CD4-positive, alpha-beta T cell (primary cell): ENCODE measurements around the gene DSCAML1. TPM values are rescaled to one million over a fixed set of nuclear protein-coding genes. Genes with fewer than 3 reads are reported as not detected.

Source experiments
- ATAC-seq: fragments of 200-7000 bp; cut with Tn5 transposase; one replicate; pipeline ENCODE4 v1.10.0; 2022; ENCODE audit warnings: mild to moderate bottlenecking; ENCODE audit not compliant: poor library complexity
- CTCF ChIA-PET: fragments of 350-600 bp; sonication (Branson Sonifier 250); formaldehyde crosslinking; loops from one replicate; lab custom pipeline; 2021; ENCODE audit warnings: antibody characterized with exemption, inconsistent platforms; lab: Charles Lee
- POLR2A ChIA-PET: fragments of 350-600 bp; sonication (Branson Sonifier 250); formaldehyde crosslinking; loops from one replicate; lab custom pipeline; 2021; ENCODE audit warnings: antibody characterized with exemption, inconsistent platforms; lab: Charles Lee
- DNase-seq, 14 experiments: peaks; one replicate each; pipeline ENCODE4 v3.0.0-alpha.2; 2013 to 2020; ENCODE audit warnings: mixed read lengths in 2 of 14
- H3K27ac ChIP-seq, 2 donors: one replicate each; pipeline versions ENCODE4 v1.5.1 to v1.7.0; 2013; ENCODE audit warnings: low read length in 2 of 2, low read depth in 1 of 2, mild to moderate bottlenecking in 1 of 2
- H3K27me3 ChIP-seq, 2 experiments: 1 replicate in 1 of 2; 2 replicates in 1 of 2; pipeline versions ENCODE4 v1.6.1 to v1.7.0; 2013; ENCODE audit warnings: low read length in 2 of 2, control low read depth in 1 of 2, mild to moderate bottlenecking in 1 of 2, moderate library complexity in 1 of 2; ENCODE audit not compliant: insufficient read depth in 2 of 2, control insufficient read depth in 1 of 2
- H3K36me3 ChIP-seq: one replicate; pipeline ENCODE4 v1.6.1; 2013; ENCODE audit warnings: low read length, control low read depth; ENCODE audit not compliant: insufficient read depth
- H3K4me1 ChIP-seq: one replicate; pipeline ENCODE4 v1.6.1; 2013; ENCODE audit warnings: low read length, control low read depth; ENCODE audit not compliant: insufficient read depth
- H3K4me3 ChIP-seq: one replicate; pipeline ENCODE4 v1.5.1; 2013; ENCODE audit warnings: mild to moderate bottlenecking, low read length, moderate library complexity
- H3K9me3 ChIP-seq, 2 experiments: 1 replicate in 1 of 2; 2 replicates in 1 of 2; pipeline versions ENCODE4 v1.6.1 to v1.7.0; 2013; ENCODE audit warnings: low read length in 2 of 2, mild to moderate bottlenecking in 2 of 2, control low read depth in 1 of 2, moderate library complexity in 1 of 2; ENCODE audit not compliant: control insufficient read depth in 1 of 2, insufficient read depth in 1 of 2
- H3K27ac Mint-ChIP-seq: one replicate; pipeline ENCODE4 v1.8.0; 2020; ENCODE audit warnings: mixed read lengths
- H3K27me3 Mint-ChIP-seq: one replicate; pipeline ENCODE4 v1.8.0; 2021; ENCODE audit warnings: mixed read lengths
- H3K36me3 Mint-ChIP-seq: one replicate; pipeline ENCODE4 v1.8.0; 2021; ENCODE audit warnings: low read depth, mixed read lengths
- H3K4me1 Mint-ChIP-seq: one replicate; pipeline ENCODE4 v1.8.0; 2021; ENCODE audit warnings: low read depth, mixed read lengths
- H3K4me3 Mint-ChIP-seq: one replicate; pipeline ENCODE4 v1.8.0; 2020; ENCODE audit warnings: mild to moderate bottlenecking, mixed read lengths
- H3K9me3 Mint-ChIP-seq: one replicate; pipeline ENCODE4 v1.8.0; 2020; ENCODE audit warnings: mixed read lengths
- CTCF ChIP-seq: fragments of 200-600 bp; IDR thresholded peaks from one replicate; pipeline ENCODE4 v1.8.0; 2022; ENCODE audit warnings: antibody characterized with exemption, mild to moderate bottlenecking
- intact Hi-C, 2 experiments: fragments of 100-400 bp; cut with DNase I in 1 of 2; cut with micrococcal nuclease in 1 of 2; formaldehyde crosslinking; loops; one replicate each; pipeline versions ENCODE4 v1.15.1 to v1.9.0; 2023 to 2025; cut with DNase I, micrococcal nuclease
- total RNA-seq, 174 experiments: library from RNA in 2 of 174; stranded (reverse) in 2 of 174; gene quantifications; one replicate each; pipeline ENCODE4 v1.2.3 and lab custom pipeline; 2021 to 2026

DSCAML1 gene
- total RNA-seq, 2 experiments from 2014 or later = 0.22 to 0.61 TPM

GRCh38 chr11:117767071-117767470, 29.9 kb downstream of the DSCAML1 start:
- no peak for DNase-seq
- no peak overlapping the region for H3K27ac Mint-ChIP-seq
- ChIA-PET POLR2A (no interaction called here), CTCF (no interaction called here)
- Histone ChIP-seq H3K4me3 (no peak overlapping the region), H3K36me3 (no peaks in the 10 kb centered on the region), H3K9me3 (no peaks in the 10 kb centered on the region), H3K27me3 (no peaks in the 10 kb centered on the region), H3K27ac (no peak overlapping the region), H3K4me1 (no peaks in the 10 kb centered on the region)
- no peak for TF ChIP-seq CTCF
- no peaks in the 10 kb centered on the region for H3K4me1 Mint-ChIP-seq
- H3K9me3 Mint-ChIP-seq = no peaks in the 10 kb centered on the region
- no peak overlapping the region for H3K4me3 Mint-ChIP-seq
- intact Hi-C loops = no loop called here
- H3K27me3 Mint-ChIP-seq = no peaks in the 10 kb centered on the region
- no peak for ATAC-seq
- no peaks in the 10 kb centered on the region for H3K36me3 Mint-ChIP-seq

- ChIA-PET CTCF (no interaction called here), POLR2A (no interaction called here)
- Histone ChIP-seq H3K27ac (no peak overlapping the region), H3K4me1 (no peaks in the 10 kb centered on the region), H3K4me3 (no peak overlapping the region), H3K36me3 (no peaks in the 10 kb centered on the region), H3K9me3 (no peaks in the 10 kb centered on the region), H3K27me3 (no peaks in the 10 kb centered on the region)
- TF ChIP-seq CTCF = no peak
- ATAC-seq (no peak), DNase-seq (no peak)
- Mint-ChIP-seq H3K36me3 (no peaks in the 10 kb centered on the region), H3K4me3 (no peak overlapping the region), H3K9me3 (no peaks in the 10 kb centered on the region), H3K4me1 (no peaks in the 10 kb centered on the region), H3K27me3 (no peaks in the 10 kb centered on the region), H3K27ac (no peak overlapping the region)
- intact Hi-C loops = no loop called here
Observed at GRCh38 chr11:117766576-117766975, 30.4 kb downstream of the DSCAML1 start.

- Mint-ChIP-seq H3K27me3 (no peaks in the 10 kb centered on the region), H3K9me3 (no peaks in the 10 kb centered on the region), H3K4me1 (no peaks in the 10 kb centered on the region), H3K27ac (no peak overlapping the region), H3K36me3 (no peaks in the 10 kb centered on the region), H3K4me3 (no peak overlapping the region)
- ChIA-PET CTCF (no interaction called here), POLR2A (no interaction called here)
- DNase-seq (no peak), ATAC-seq (no peak)
- H3K4me3 ChIP-seq = no peak overlapping the region
- H3K36me3 ChIP-seq = no peaks in the 10 kb centered on the region
- H3K4me1 ChIP-seq = no peaks in the 10 kb centered on the region
- no peak overlapping the region for H3K27ac ChIP-seq
- H3K27me3 ChIP-seq = no peaks in the 10 kb centered on the region
- intact Hi-C loops = no loop called here
- TF ChIP-seq CTCF = no peak
- no peaks in the 10 kb centered on the region for H3K9me3 ChIP-seq
Observed at GRCh38 chr11:117766026-117766425, 31.0 kb downstream of the DSCAML1 start.
